HG02973 (cell line): Measurements from ENCODE around the gene HHEX.
"Not testable (repeated sequence)": the region's sequence is repeated elsewhere in the genome, so short reads cannot be mapped to it uniquely, and the experiment has no call there.

Experiments used
- ATAC-seq: cut with Tn5 transposase; IDR thresholded peaks from one replicate; pipeline ENCODE4 v1.9.1; 2021; ENCODE audit warnings: moderate library complexity; ENCODE audit not compliant: unreplicated experiment

HHEX gene

DNA sequence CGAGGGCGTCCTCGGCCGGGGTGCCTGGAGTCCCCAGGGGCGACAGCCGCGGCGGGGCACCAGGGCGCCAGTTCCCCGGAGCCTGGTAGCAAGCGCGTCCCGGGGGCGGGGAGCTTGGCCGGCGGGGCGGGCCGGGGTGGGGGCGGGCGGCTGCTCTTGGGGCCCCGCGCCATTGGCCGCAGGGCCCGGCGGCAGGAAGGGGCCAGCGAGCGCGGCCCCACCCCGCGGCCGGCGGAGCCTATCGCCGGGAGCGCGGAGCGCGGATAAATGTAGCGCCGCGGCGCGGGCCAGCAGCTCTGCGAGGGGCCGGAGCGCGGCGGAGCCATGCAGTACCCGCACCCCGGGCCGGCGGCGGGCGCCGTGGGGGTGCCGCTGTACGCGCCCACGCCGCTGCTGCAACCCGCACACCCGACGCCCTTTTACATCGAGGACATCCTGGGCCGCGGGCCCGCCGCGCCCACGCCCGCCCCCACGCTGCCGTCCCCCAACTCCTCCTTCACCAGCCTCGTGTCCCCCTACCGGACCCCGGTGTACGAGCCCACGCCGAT is at the start of gene HHEX:
TSS of gene HHEX (plus strand) at position 293 of the 548 bp plus-strand sequence. CDS start at position 325, 32 bp downstream.
- ATAC-seq: no peak

DNA sequence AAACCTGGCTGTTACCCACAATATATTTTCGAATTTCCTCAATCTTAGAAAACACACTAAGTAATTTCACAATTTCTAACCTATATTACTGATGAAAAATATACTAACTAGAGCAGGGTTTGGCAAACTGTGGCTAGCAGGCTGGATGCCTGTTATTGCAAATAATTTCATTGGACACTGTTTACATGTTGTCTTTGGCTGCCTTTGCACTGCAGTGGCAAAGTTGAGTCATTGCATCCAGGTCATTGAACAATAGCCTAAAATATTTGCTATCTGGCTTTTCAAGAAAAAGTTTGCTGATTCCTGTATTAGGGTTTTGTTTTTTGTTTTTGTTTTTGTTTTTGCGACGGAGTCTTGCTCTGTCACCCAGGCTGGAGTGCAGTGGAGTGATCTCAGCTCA is 49.6 kb upstream of the HHEX start:
- no peak for ATAC-seq

DNA sequence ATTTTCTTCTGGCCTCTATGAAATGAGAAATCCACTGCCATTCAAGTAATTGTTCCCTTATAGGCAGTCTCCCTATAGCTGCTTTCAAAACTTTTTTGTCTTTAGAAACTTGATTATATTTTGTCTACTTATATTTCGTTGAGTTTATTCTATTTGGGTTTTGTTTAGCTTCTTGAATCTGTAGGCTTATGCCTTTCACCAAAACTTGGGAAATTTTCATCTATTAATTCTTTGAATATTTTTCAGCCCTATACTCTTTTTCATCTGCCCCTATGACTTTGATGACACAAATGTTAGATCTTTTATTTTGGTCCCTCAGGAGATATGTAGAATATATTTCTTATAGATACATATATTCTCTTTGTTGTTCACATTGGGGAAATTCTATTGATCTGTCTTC is 48.3 kb upstream of the HHEX start:
- no peak for ATAC-seq

GRCh38 chr10:92644921-92645320 is 44.8 kb upstream of the HHEX start:
- no peak for ATAC-seq

- not testable (repeated sequence) for ATAC-seq
Measured at GRCh38 chr10:92650864-92651263, 38.9 kb upstream of the HHEX start.

- ATAC-seq: no peak
Measured at GRCh38 chr10:92655426-92655825, 34.3 kb upstream of the HHEX start.

GRCh38 chr10:92656266-92656961 is 33.3 kb upstream of the HHEX start:
- no peak for ATAC-seq

- ATAC-seq: no peak
Measured at GRCh38 chr10:92657024-92657423, 32.7 kb upstream of the HHEX start.

GRCh38 chr10:92662848-92663247 is 26.9 kb upstream of the HHEX start:
- no peak for ATAC-seq

DNA sequence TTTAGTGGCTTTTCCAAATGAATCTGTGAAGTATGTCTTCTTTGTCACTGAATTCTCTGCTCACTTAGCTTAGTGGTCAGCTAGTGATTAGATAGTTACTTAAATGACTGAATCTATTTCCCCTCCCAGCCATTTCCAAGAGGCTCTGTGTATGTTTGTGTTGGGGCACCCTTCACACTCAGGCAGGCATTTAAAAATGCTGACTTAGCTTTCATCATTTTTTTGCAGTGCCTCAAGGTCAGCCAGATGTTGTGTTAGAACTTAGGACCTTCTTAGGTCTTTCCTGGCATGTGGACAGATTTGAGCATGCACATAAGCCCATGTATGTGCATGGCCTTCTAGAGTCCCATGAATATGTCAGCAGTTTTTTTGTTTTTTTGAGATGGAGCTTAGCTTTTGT is 25.4 kb upstream of the HHEX start:
- ATAC-seq: no peak

- no peak for ATAC-seq
Measured at GRCh38 chr10:92667078-92667477, 22.7 kb upstream of the HHEX start.

DNA sequence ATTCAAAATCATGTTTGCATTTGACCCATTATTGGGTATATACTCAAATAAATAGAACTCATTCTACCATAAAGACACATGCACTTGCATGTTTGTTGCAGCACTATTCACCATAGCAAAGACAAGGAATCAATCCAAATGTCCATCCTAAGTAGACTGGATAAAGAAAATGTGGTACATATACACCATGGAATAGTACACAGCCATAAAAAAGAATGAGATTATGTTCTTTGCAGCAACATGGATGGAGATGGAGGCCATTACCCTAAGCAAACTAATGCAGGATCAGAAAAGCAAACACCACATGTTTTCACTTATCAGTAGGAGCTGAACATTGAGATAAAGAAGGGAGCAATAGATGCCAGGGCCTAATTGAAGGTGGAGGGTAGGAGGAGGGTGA is 12.0 kb upstream of the HHEX start:
- ATAC-seq: no peak

DNA sequence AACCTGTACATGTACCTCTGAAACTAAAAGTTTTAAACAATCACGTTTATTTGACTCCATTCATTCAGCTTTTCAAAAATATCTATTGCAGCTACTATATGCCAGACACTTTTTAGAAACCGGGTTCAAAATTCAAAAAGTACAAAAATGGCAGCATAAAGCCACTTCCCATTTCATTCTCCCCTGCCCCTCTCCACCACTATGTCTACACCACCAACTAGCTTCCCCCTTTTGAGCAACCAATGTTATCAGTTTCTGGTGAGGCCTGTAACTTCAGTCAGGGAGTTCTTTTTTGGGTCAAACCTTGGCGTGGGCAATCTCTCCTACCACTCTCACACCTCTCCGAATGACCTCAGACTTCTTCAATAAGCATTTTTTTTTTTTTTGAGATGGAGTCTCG is 11.5 kb upstream of the HHEX start:
- no peak for ATAC-seq

GRCh38 chr10:92681306-92681834 is 8.4 kb upstream of the HHEX start:
- no peak for ATAC-seq

GRCh38 chr10:92688573-92688926 is 1.2 kb upstream of the HHEX start:
- ATAC-seq: no peak

- no peak for ATAC-seq
Measured at GRCh38 chr10:92688927-92689662, 660 bp upstream of the HHEX start.

GRCh38 chr10:92690211-92690914 is 608 bp downstream of the HHEX start:
- no peak for ATAC-seq

DNA sequence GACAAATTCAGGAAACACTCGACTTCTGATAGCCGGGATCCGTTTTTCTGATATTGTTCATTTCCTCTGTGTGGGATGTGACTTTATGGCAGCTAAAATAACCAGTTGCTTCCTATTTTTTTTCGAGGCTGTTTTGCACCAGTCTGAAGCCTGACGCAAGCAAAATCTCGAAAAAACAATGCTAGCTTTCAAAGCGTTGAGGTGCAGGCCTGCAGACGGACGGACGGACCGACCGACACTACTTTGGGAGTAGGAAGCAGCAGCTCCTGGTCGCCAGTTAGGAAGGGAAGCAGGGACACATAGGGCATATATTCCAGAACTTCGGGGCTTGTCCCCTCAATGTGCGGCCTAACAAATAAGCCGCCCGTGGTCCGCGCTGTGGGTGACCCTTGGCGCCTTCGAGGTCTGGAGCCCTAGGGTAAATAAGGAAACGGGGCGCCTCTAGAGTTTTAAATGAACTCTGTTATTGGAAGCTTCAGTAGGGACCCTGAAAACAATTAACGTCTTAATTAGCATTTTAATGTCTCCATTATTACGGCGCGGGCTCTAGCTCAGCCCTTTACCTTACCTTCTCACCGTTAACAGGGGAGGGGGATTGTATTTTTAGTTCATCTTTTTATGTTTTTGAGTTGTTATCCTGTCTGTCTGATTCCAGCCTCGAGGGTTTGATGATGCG is 1.3 kb downstream of the HHEX start:
- no peak for ATAC-seq

- no peak for ATAC-seq
Measured at GRCh38 chr10:92691591-92692079, 1.9 kb downstream of the HHEX start.

DNA sequence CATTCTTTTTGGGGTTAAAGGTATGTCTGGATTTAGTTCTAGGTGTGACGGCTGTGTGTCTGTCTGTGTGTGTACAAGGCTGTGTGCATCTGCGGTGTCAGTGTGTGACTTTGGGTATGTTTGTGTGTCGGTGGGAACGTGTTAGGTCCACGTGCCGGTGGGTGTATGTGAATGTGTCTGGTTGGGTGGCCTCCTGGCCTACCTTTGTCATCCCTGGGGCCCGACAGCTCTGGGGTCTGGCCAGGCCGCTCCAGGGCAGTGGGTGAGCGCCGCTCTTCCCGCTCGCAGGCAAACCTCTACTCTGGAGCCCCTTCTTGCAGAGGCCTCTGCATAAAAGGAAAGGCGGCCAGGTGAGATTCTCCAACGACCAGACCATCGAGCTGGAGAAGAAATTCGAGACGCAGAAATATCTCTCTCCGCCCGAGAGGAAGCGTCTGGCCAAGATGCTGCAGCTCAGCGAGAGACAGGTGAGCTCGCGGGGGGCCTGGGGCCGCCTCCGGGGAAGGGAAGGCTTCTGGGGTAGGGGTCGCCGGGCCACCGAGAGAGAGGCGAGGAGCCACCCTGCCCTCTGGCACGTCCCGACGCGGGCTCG is 2.4 kb downstream of the HHEX start:
- ATAC-seq: no peak
